Pancreas (tissue), 10 donors: ENCODE measurements around the gene C1GALT1. TPM values are rescaled to one million over a fixed set of nuclear protein-coding genes. Genes with fewer than 3 reads are reported as not detected.

Experiments
- ATAC-seq, 4 donors: fragments of 200-7000 bp; cut with Tn5 transposase; one replicate each; pipeline versions ENCODE4 v1.8.0 to v1.9.1; 2020; ENCODE audit warnings: mild to moderate bottlenecking in 4 of 4, moderate library complexity in 4 of 4
- DNase-seq, 6 donors: peaks; one replicate each; pipeline ENCODE4 v3.0.0-alpha.2; 2020
- FAIRE-seq: peaks from 2 replicates; lab custom pipeline; 2012; peaks lifted over from hg19 to GRCh38; lab: Jason Lieb, UNC
- H3K27ac ChIP-seq, 4 donors: fragments of 200-600 bp; sonication (generic); 1 replicate in 3 of 4; 2 replicates in 1 of 4; pipeline versions ENCODE4 v1.5.0 to v1.8.0; 2020
- H3K27me3 ChIP-seq, 4 donors: fragments of 200-600 bp; one replicate each; pipeline ENCODE4 v1.8.0; 2021
- H3K36me3 ChIP-seq, 3 donors: fragments of 200-600 bp; sonication (generic) in 1 of 3; one replicate each; pipeline versions ENCODE4 v1.5.0 to v1.8.0; 2020 to 2021
- H3K4me1 ChIP-seq, 3 donors: fragments of 200-600 bp; one replicate each; pipeline ENCODE4 v1.8.0; 2021
- H3K4me3 ChIP-seq, 4 donors: fragments of 200-600 bp; sonication (generic) in 2 of 4; one replicate each; pipeline versions ENCODE4 v1.5.0 to v1.8.0; 2020 to 2021
- H3K9me3 ChIP-seq, 4 donors: fragments of 200-600 bp; one replicate each; pipeline ENCODE4 v1.8.0; 2021
- WGBS, 2 donors: extraction: QIAGEN DNeasy Blood & Tissue Kit; methylation state at CpG; one replicate each; pipeline ENCODE4 v1.1.7; 2013; 5-methylcytosine and 5-hydroxymethylcytosine counted together
- intact Hi-C, 3 donors: fragments of 100-400 bp; cut with DNase I; formaldehyde crosslinking; loops; one replicate each; pipeline versions ENCODE4 v1.11.1 to v1.14.2; 2022
- polyA plus RNA-seq, 2 donors: library from polyadenylated mRNA; stranded (reverse); fragments of 200-250 nt; gene quantifications; one replicate each; pipeline ENCODE4 v1.2.3, GENCODE V29; 2013
- total RNA-seq, 6 donors: library from RNA; stranded (reverse); fragmentation: NEBNext Ultra II Directional in 4 of 6; extraction: Animal tissue kit (Norgen Biotek cat#: 25700) in 4 of 6; gene quantifications; one replicate each; pipeline versions ENCODE4 v1.2.1 to v1.2.4, GENCODE V29; 2021 to 2023
- TF ChIP-seq, protein P1 (sequence below), 4 donors: fragments of 200-600 bp; sonication (generic) in 3 of 4; IDR thresholded peaks; one replicate each; pipeline versions ENCODE4 v1.5.0 to v1.8.0; 2021; ENCODE audit warnings: antibody characterized with exemption in 4 of 4
- donor health status: healthy with polysubstance abuse.
- donor health status: DM: no; HTN: no; CAD: no; lungs with moderate emphysema.
- donor health status: DM: no; HTN: no; CAD: no.
- donor health status: control.
- donor health status: control.
- donor health status: Bipolar disorder and iron deficiency.
- donor health status: DM: yes; HTN: yes; CAD: no.
- donor health status: DM: no; HTN: no; CAD: no.
- donor health status: DM: no; HTN: no; CAD: no.
- donor health status: DM: yes; HTN: yes; CAD: no.

C1GALT1 gene
- total and polyA plus RNA-seq, 8 donors, result 3.2 to 14.5 (median 7.0) TPM

GRCh38 chr7:7177044-7177517, 5.3 kb upstream of the C1GALT1 start:
- Histone ChIP-seq H3K4me1 (peaks cover 0 to 17% (median 0%) of the 10 kb centered on the region in 3 donors), H3K9me3 (no peaks in the 10 kb centered on the region), H3K36me3 (no peaks in the 10 kb centered on the region), H3K27ac (peak overlapping the region in 2 of 4 donors; percentile 50 to 65), H3K4me3 (no peak overlapping the region), H3K27me3 (no peaks in the 10 kb centered on the region)
- DNase-seq (no peak), FAIRE-seq (no peak), ATAC-seq (peak; percentile 29 to 78 (median 67))
- TF ChIP-seq, protein P1, sequence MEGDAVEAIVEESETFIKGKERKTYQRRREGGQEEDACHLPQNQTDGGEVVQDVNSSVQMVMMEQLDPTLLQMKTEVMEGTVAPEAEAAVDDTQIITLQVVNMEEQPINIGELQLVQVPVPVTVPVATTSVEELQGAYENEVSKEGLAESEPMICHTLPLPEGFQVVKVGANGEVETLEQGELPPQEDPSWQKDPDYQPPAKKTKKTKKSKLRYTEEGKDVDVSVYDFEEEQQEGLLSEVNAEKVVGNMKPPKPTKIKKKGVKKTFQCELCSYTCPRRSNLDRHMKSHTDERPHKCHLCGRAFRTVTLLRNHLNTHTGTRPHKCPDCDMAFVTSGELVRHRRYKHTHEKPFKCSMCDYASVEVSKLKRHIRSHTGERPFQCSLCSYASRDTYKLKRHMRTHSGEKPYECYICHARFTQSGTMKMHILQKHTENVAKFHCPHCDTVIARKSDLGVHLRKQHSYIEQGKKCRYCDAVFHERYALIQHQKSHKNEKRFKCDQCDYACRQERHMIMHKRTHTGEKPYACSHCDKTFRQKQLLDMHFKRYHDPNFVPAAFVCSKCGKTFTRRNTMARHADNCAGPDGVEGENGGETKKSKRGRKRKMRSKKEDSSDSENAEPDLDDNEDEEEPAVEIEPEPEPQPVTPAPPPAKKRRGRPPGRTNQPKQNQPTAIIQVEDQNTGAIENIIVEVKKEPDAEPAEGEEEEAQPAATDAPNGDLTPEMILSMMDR (IDR thresholded peaks at IDR 0.05), result no peak
- intact Hi-C loops, result no loop called here
- WGBS, 2 donors, result 51 to 63% methylated on average over 1 of the region's 1 CpG

DNA sequence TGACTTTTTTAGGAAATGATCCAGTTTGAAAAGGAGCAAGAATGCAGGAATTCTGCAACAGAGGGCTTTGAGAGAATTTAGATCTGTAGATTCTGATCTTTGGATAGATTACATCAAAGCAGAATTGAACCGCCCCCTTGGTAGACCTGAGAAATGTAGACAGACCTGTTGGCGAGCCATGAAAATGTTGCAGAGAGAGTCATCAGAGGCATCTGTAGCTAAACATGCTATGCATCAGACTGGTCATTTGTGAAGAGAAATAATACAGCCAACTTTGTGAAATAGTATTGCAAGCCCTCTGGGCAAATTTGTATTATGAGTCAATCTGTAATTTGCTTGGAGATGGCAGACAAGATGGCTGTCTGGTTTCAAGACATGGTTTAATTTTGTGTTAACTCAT, 4.3 kb upstream of the C1GALT1 start:
- H3K36me3 ChIP-seq, result no peaks in the 10 kb centered on the region
- intact Hi-C loops, result no loop called here
- 94 to 98% methylated on average over 2 of the region's 2 CpGs for WGBS, 2 donors
- H3K9me3 ChIP-seq, result no peaks in the 10 kb centered on the region
- no peak overlapping the region for H3K4me3 ChIP-seq
- TF ChIP-seq, protein P1 (IDR thresholded peaks at IDR 0.05), result no peak
- no peak for DNase-seq
- peaks cover 0 to 17% (median 0%) of the 10 kb centered on the region in 3 donors for H3K4me1 ChIP-seq
- H3K27me3 ChIP-seq, result no peaks in the 10 kb centered on the region
- ATAC-seq, result no peak
- FAIRE-seq, result no peak
- no peak overlapping the region for H3K27ac ChIP-seq

DNA sequence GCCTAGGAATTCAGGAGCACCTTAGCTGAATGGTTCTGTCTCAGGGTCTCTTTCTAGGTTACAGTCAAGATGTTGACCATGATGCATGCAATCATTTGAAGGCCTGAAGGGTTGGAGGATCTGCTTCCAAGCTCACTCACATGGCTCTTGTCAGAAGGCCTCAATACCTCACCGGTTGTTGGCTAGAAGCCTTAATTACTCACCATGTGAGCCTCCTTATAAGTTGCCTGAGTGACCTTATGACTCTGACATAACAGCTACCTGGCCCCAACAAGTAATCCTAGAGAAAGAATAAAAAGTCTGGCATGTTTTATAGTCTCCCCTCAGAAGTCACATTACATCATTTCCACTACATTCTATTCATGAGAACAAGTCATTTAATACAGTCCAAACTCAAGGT, 3.4 kb upstream of the C1GALT1 start:
- no peak for DNase-seq
- TF ChIP-seq, protein P1 (IDR thresholded peaks at IDR 0.05), result no peak
- Histone ChIP-seq H3K27me3 (no peaks in the 10 kb centered on the region), H3K36me3 (no peaks in the 10 kb centered on the region), H3K4me3 (no peak overlapping the region), H3K9me3 (no peaks in the 10 kb centered on the region), H3K27ac (no peak overlapping the region), H3K4me1 (peaks cover 0 to 17% (median 3%) of the 10 kb centered on the region in 3 donors)
- no peak for ATAC-seq
- no peak for FAIRE-seq
- 85 to 87% methylated on average over 1 of the region's 1 CpG for WGBS, 2 donors
- intact Hi-C loops, result no loop called here

- Histone ChIP-seq H3K4me3 (peak overlapping the region in 2 of 4 donors; percentile 85 to 97), H3K27ac (peak overlapping the region; percentile 89 to 99 (median 95)), H3K27me3 (no peaks in the 10 kb centered on the region), H3K4me1 (peaks cover 0 to 21% (median 15%) of the 10 kb centered on the region in 3 donors), H3K36me3 (no peaks in the 10 kb centered on the region), H3K9me3 (no peaks in the 10 kb centered on the region)
- WGBS, 2 donors, result 70 to 74% methylated on average over 8 of the region's 8 CpGs
- FAIRE-seq (no peak), ATAC-seq (no peak), DNase-seq (peak in 1 of 6 donors; percentile 6)
- TF ChIP-seq, protein P1 (IDR thresholded peaks at IDR 0.05), result no peak
- intact Hi-C loops, result no loop called here
Observed at GRCh38 chr7:7180725-7181449, 1.5 kb upstream of the C1GALT1 start.
